Measurements from ENCODE around the gene TCEANC2.
A peak's percentile ranks its signal among the peaks of the same experiment; 100 is the strongest.

- TF ChIP-seq CTCF (conservative IDR thresholded peaks at IDR 0.05; ENCODE audit: low read depth, low read length) (peak; percentile 90), MAZ (IDR thresholded peaks at IDR 0.05; ENCODE audit: borderline replicate concordance, low read depth, low read length) (peak; percentile 65; the same call in 1 of the 2 replicates), RCOR1 (IDR thresholded peaks at IDR 0.05; ENCODE audit: insufficient replicate concordance, low read length) (no peak), POLR2A (IDR thresholded peaks at IDR 0.05; ENCODE audit: low read depth, low read length) (peak; percentile 44; the same call in 1 of the 2 replicates), RAD21 (IDR thresholded peaks at IDR 0.05; ENCODE audit: low read length) (peak; percentile 89), CEBPB (IDR thresholded peaks at IDR 0.05; ENCODE audit: low read depth, low read length) (no peak), MAFK (IDR thresholded peaks at IDR 0.05; ENCODE audit: low read depth, low read length) (no peak), CHD1 (IDR thresholded peaks at IDR 0.05; ENCODE audit: low read depth, low read length) (no peak), FOS (IDR thresholded peaks at IDR 0.05; ENCODE audit: low read depth, low read length) (peak; percentile 33; the same call in 1 of the 2 replicates), BHLHE40 (IDR thresholded peaks at IDR 0.05; ENCODE audit: low read depth, low read length) (no peak), USF2 (IDR thresholded peaks at IDR 0.05; ENCODE audit: low read depth, low read length) (no peak), RFX5 (IDR thresholded peaks at IDR 0.05; ENCODE audit: low read depth, low read length) (no peak), NFE2L2 (IDR thresholded peaks at IDR 0.05; ENCODE audit: low read depth, low read length) (no peak)
These were observed 68.2 kb downstream of the TCEANC2 start for GRCh38 chr1:54121482-54122134.
